ENCODE measurements around the gene GIT1.

DNA sequence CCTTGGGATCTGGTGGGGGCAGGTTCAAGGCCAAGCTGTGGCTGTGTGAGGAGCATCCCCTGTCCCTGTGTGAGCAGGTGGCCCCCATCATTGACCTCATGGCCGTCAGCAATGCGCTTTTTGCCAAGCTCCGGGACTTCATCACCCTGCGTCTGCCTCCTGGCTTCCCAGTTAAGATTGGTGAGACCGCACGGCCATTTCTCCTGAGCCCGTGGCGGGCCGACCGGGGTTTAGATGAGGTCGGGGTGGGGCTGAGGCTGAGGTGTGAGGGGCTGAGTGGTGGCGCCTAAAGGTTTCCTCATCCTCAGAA is 22.6 kb upstream of the GIT1 start:
- TF ChIP-seq, protein P1, sequence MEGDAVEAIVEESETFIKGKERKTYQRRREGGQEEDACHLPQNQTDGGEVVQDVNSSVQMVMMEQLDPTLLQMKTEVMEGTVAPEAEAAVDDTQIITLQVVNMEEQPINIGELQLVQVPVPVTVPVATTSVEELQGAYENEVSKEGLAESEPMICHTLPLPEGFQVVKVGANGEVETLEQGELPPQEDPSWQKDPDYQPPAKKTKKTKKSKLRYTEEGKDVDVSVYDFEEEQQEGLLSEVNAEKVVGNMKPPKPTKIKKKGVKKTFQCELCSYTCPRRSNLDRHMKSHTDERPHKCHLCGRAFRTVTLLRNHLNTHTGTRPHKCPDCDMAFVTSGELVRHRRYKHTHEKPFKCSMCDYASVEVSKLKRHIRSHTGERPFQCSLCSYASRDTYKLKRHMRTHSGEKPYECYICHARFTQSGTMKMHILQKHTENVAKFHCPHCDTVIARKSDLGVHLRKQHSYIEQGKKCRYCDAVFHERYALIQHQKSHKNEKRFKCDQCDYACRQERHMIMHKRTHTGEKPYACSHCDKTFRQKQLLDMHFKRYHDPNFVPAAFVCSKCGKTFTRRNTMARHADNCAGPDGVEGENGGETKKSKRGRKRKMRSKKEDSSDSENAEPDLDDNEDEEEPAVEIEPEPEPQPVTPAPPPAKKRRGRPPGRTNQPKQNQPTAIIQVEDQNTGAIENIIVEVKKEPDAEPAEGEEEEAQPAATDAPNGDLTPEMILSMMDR (IDR thresholded peaks at IDR 0.05): no peak
- no peak for TF ChIP-seq POLR2A (IDR thresholded peaks at IDR 0.05; ENCODE audit: low read depth)

Measured in esophagus muscularis mucosa (tissue), 3 donors.